LHCN-M2 (cell line): ENCODE measurements around the gene SNAPC4. TPM values are rescaled to one million over a fixed set of nuclear protein-coding genes. Genes with fewer than 3 reads are reported as not detected.
"Not testable (repeated sequence)": the region's sequence is repeated elsewhere in the genome, so short reads cannot be mapped to it uniquely, and the experiment has no call there.

ENCODE experiments used
- DNase-seq: peaks from one replicate; pipeline ENCODE4 v3.0.0-alpha.2; 2012; ENCODE audit warnings: low read depth
- total RNA-seq: library from RNA; depleted of rRNA; stranded (reverse); fragments of >200 nt; gene quantifications from 2 replicates; pipeline ENCODE4 v1.2.3, GENCODE V29; 2014

The SNAPC4 gene
- total RNA-seq, 1 experiment from 2014 or later = 9.4 TPM

- no peak for DNase-seq
Observed at GRCh38 chr9:136433043-136433715, 33.2 kb upstream of the SNAPC4 start.

DNA sequence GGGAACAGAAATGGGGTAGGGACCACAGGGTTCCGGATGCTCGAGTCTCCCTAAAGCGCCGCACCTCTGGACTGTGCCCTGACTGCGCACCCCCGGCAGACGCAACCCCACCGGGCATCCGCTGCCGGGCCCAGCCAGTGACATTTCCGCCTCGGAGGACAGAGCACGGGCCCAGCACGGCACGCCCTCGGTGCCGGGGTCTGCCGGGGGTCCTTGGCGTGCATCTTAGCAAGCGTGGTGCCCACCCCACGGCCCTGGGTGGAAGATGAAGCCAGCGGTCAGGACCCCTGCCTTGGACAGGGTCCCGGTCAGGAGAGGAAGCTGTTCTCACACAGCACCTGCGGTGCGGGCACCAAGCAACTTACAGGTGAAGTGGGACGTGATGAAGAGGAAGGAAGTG, 32.6 kb upstream of the SNAPC4 start:
- no peak for DNase-seq

DNA sequence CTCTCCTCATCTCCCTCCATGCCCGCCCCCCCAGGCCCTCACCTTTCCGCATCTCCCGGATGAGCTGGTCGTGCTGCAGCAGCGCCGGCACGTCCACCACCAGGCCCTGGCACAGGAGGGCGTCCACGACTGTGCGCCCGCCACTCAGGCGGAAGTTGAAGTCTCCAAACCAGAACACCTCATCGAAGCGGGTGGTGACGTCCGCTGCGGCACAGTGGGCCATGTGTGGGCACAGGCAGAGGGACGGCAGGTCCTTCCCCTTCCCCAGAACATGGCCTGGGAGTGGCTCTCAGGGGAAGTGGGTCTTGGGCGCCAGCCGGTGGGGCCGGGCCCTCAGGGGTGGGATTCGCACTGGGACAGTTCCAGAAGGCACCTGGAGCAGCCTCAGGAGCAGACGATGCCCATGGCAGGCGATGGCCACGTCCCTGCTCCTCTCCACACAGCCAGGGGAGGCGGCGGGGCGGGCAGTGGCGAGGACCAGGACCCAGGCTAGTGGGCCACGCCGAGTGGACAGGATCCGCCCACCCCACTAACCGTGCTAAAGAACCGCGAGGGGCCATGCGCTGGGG, 31.9 kb upstream of the SNAPC4 start:
- no peak for DNase-seq

DNA sequence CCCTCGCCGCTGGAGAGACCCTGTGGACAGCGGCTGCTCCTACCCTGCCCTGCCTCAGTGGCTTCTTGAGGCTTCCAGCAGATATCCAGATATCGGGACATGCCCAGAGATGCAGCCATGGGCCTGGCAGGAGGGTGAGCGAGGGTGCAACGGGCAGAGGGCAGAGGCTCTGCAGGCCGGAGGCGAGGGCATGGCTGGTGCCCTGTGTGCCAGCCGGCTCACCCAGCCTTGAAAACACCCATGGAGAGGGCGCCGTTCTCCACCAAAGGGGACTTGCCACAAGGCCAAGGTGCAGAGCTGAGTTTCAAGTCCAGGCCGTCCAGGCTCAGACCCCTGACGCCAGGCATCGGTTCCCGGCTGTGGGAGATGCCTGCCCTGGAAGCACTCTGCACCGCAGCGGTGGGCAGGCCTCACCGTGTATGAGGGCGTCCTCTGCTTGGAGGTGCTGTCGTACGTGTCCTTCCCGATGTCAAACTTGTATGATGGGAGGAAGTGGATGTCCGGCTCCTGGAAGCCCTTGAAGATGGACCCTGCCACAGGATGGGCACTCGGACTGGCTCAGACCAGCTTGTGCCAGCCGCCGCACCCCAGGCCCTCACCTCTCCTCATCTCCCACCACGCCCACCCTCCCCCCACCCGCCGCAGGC, 30.7 kb upstream of the SNAPC4 start:
- no peak for DNase-seq

- no peak for DNase-seq
Observed at GRCh38 chr9:136429683-136430491, 29.9 kb upstream of the SNAPC4 start.

GRCh38 chr9:136429075-136429628, 29.2 kb upstream of the SNAPC4 start:
- no peak for DNase-seq

DNA sequence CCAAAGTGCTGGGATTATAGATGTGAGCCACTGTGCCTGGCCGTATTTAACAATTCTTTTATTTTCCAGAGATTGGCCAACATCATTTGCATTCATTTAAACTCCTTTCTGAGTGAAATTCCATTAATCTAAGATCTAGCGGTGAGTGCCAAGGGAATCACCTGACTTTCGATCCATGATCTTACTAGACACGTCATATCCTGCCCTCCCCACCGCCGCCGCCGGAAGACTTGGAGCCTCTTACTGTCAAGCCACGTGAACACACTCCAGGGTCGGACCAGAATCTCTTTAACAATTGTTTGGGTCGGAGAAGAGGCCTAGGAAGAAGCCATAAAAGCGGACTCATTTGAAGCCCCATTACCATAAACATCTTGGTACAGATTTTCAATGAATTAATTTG, 26.8 kb upstream of the SNAPC4 start:
- DNase-seq = no peak

DNA sequence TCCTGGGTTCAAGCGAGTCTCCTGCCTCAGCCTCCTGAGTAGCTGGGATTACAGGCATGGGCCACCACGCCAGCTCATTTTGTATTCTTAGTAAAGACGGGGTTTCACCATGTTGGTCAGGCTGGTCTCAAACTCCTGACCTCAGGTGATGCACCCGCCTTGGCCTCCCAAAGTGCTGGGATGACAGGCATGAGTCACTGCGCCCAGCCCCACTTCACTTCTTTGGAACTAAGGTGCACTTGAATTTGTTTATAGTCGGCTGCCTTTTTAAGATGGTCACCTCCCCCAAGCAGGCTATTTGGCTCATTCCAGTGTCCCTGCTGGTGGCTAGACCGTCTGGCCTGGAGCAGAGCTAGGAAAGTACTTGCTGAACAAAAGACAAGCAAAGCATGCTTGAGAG, 25.4 kb upstream of the SNAPC4 start:
- not testable (repeated sequence) for DNase-seq

DNA sequence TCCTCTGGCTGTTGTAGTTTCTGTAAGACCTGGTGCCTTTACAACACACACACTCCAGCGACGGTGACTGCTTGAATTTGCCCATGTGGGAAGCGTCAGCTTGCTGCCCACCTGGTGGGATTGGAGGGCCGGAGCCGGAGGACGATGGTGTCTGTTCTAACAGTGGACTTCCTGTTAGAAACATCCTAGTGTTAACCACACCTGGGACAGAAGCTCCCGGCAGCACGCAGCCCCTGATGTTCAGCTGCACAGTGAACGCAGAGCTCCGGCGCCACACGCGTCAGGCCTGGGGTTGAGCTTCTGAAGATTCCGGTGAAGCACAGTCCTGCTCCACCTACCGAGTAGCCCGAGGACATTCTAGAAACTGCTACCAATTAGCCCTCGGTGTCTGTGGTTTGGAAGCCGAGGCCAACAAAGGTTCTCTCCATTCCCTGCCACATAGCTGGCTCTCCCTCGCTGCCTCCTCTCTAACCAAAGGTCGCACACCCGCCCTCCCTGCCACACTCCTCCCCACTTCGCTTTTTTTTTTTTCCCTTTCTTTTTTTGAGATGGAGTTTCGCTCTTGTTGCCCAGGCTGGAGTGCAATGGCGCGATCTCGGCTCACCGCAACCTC, 24.9 kb upstream of the SNAPC4 start:
- DNase-seq = no peak

- DNase-seq = no peak
Observed at GRCh38 chr9:136423432-136424146, 23.6 kb upstream of the SNAPC4 start.

- no peak for DNase-seq
Observed at GRCh38 chr9:136422876-136423275, 22.9 kb upstream of the SNAPC4 start.

DNA sequence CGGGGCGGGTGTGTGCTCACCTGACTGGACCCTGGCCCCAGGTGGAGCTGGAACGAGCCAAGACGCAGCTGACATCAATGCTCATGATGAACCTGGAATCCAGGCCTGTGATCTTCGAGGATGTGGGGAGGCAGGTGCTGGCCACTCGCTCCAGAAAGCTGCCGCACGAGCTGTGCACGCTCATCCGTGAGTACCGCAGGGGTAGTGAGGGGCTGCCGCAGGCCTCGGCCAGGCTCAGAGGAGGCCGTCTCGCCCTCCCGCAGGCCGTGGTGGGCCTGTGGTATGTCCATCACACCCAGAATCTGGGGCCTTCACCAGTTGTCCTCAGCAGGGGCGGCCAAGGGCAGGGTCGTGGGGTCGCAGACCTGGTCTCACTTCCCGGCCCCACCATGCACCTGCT, 21.8 kb upstream of the SNAPC4 start:
- no peak for DNase-seq

DNA sequence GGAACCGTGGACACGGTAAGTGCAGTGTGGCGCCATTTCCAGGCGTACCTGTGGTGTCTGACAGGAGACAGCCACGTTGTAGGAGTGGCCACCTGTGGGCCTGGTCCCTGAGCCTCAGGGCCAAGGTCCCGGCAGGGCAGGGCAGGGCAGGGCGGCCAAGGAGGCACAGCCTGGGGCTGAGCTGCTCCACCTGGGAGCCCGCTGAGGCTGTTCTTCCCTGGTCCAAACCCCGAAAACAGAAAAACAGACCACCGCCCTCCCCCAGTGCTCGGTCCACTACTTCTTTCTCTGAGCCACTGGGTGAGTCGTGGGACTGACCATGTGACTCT, 19.1 kb upstream of the SNAPC4 start:
- DNase-seq = no peak

GRCh38 chr9:136418182-136419091, 18.5 kb upstream of the SNAPC4 start:
- no peak for DNase-seq

DNA sequence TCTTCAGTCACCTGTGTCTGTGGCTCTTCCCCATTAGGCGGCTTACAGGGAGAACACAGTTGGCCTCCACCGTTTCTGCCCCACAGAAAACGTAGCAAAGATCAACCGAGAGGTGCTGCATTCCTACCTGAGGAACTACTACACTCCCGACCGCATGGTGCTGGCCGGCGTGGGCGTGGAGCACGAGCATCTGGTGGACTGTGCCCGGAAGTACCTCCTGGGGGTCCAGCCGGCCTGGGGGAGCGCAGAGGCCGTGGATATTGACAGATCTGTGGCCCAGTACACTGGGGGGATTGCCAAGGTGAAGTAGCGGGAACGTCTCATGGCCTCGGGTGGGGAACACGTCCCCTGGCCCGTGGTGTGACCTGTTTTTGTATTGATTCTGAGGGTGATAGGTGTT, 16.9 kb upstream of the SNAPC4 start:
- DNase-seq = no peak

- DNase-seq = no peak
Observed at GRCh38 chr9:136416427-136416826, 16.5 kb upstream of the SNAPC4 start.

DNA sequence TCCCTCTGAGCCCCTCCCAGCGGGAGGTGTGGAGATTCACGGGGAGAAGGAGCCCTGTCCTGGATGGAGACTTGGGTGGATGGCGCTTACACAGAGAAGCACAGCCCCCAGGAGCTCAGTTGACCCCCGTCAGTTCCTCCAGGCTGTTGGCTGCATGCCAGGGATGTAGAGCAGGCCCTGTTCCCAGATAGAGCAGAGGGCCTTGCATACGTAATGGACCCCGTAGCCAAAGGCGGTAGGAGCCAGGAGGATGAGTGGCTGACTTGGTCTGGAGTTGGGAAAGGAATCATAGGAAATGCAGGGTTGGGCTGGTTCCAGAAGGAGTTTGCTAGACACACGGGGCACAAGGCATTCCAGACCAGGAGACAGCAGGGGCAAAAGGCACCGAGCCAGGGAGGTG, 13.0 kb upstream of the SNAPC4 start:
- DNase-seq = no peak

- DNase-seq = no peak
Observed at GRCh38 chr9:136411378-136411777, 11.4 kb upstream of the SNAPC4 start.

- peak; percentile 79 for DNase-seq
Observed at GRCh38 chr9:136410500-136411287, 10.7 kb upstream of the SNAPC4 start, which contains the start of the genes ENTR1 and PMPCA. Gene ENTR1, minus strand, starts transcription at chr9:136410614. Its CDS starts 217 bp downstream, at chr9:136410397. Gene PMPCA, plus strand, starts transcription at chr9:136410658. Its CDS starts 11 bp downstream, at chr9:136410669.
